HG02798 (cell line): ENCODE measurements around the gene FMNL3.
"Not testable (repeated sequence)": the region's sequence is repeated elsewhere in the genome, so short reads cannot be mapped to it uniquely, and the experiment has no call there.

Source experiments
- ATAC-seq: cut with Tn5 transposase; IDR thresholded peaks from one replicate; pipeline ENCODE4 v1.9.1; 2021; ENCODE audit warnings: mild to moderate bottlenecking; ENCODE audit not compliant: unreplicated experiment, poor library complexity

The FMNL3 gene

GRCh38 chr12:49716553-49716952 is 9.3 kb upstream of the FMNL3 start:
- ATAC-seq = peak; percentile 70

DNA sequence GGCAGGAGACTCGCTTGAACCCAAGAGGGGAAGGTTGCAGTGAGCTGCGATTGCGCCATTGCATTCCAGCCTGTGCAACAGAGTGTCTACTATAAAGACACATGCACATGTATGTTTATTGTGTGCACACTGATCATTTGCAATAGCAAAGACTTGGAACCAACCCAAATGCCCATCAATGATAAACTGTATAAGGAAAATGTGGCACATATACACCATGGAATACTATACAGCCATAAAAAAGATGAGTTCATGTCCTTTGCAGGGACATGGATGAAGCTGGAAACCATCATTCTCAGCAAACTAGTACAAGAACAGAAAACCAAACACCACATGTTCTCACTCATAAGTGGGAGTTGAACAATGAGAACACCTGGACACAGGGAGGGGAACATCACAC is 6.7 kb upstream of the FMNL3 start:
- not testable (repeated sequence) for ATAC-seq

DNA sequence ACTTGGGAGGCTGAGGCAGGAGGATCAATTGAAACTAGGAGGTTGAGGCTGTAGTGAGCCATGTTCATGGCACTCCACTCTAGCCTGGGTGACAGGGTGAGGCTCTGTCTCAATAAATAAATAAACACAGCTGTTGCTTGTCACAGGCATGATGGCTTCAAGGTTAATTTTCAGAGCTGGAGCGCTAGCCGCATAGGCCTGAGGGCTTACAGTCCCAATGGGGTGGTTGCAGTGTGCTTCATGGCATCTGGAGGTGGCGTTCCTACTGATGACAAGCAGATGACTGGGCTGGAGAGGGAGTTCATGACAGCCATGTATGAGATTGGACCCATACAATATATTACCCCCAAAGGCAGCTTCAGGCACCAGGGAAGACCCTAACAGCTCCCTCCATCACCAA is 1.6 kb upstream of the FMNL3 start:
- no peak for ATAC-seq

GRCh38 chr12:49707812-49708147 is 575 bp upstream of the FMNL3 start:
- ATAC-seq = no peak

DNA sequence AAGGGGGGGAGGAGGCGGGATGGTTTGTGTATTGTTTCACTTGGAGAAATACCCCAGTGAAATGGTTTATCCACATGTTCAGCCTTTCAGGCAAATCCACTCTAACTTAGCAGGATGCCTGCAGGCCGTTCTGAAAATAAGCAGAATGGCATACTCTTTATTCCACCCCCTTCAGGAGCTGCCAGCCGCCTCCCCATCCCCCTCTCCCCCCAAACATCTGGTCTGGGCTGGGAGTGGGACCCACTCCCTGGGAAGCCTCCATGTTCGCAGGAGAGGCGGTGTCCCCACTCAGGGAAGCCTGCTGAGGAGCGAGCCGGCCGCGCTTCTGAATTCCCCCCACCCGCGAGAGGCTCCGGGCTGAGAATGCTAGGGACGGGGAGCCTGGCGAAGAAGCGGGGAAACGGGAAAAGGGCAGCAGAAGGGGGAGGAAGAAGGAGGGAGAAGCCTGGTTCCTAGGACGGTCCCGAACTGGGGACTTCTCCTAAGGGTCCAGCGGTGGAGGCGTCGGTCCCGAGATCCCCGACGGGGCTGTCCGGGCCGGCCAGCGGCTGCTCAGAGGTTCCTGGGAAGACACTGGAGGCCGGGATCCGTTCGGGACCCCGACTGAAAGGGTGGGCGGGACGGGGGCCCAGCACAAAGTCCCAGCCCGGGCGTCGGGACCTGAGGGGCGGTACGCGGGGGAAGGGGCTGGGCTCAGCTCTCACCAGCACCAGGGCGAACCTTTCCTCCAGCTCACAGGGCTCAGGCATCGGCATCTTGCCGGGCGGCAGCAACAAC is 666 bp downstream of the FMNL3 start:
- ATAC-seq = peak; percentile 17

DNA sequence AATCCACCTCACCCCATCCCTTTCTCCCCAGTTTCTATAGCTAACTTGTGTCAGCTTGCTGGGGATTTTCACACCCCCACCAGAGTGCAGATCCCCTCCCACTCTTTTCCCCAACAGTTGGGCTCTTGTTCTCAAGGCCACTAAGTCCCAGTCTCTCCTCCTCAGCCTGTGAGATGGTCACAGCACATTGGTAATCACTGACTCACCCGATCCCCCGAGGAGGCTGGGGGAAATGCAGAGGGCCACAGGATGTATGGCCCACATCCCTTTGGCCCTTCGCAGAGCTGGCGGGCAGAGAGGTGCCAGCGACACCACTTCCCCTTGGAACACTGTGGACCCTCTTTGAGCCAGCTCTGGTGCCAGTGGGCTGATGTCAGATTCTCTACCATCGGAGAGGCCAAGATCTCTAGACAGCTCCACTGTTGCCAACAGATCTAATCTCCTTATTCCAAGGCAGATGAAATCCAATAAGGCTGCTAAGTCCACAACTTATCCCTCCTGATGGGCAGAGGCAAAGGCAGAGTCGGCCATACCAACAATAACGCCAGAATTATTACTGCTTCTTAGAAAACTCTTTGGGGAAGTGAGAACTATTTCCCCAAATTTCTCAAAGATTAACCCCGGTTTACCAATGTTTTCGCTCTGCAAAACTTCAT is 1.6 kb downstream of the FMNL3 start:
- no peak for ATAC-seq

DNA sequence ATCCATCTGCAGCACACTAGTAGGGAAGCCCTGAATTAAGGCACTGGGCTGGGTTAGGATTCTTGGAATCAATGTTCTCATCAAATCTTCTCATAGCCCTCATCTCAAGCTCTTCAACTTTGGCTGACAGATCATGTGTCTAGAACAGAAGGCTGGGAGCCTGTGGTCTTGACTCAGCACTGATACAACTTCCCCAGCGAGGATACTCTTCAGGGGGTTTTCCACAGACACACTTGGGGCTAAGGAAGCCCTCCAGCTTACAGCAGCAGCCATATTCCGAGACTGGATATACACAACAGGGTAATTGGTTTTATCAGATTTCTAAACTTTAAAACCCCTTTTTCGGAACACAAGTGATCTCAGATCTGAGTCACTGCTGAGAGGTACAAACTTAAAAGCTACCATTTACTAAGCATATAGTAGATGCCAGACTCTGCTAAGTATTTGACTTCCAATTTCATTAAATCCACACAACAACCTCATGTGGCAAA is 3.5 kb downstream of the FMNL3 start:
- ATAC-seq = no peak

DNA sequence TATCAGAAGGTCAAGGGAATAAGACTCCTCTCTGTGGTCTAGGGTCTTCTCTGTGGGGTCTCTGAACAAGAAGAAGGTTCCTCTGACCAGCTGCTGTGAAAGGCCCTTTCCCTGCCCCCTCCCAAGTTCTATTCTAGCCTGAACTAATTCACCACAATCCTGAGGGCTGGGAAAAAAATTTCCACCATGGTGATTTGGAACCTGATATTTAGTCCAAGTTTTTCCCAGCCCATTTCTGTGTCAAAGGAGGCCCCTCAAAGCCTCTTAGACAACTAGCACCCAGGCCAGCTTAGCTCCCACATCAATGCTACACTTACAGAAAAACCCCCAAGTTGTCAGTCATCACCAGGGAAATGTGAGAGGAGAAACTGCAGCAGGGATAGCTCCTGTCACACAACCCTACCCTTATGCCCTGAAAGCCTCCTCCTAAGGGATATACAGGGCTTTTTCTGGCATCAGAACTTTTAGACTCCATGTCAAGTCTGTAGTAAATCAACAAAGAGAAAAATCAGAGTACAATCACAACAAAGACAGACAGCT is 4.5 kb downstream of the FMNL3 start:
- no peak for ATAC-seq

- ATAC-seq = no peak
These were observed 5.2 kb downstream of the FMNL3 start for GRCh38 chr12:49702009-49702408.

DNA sequence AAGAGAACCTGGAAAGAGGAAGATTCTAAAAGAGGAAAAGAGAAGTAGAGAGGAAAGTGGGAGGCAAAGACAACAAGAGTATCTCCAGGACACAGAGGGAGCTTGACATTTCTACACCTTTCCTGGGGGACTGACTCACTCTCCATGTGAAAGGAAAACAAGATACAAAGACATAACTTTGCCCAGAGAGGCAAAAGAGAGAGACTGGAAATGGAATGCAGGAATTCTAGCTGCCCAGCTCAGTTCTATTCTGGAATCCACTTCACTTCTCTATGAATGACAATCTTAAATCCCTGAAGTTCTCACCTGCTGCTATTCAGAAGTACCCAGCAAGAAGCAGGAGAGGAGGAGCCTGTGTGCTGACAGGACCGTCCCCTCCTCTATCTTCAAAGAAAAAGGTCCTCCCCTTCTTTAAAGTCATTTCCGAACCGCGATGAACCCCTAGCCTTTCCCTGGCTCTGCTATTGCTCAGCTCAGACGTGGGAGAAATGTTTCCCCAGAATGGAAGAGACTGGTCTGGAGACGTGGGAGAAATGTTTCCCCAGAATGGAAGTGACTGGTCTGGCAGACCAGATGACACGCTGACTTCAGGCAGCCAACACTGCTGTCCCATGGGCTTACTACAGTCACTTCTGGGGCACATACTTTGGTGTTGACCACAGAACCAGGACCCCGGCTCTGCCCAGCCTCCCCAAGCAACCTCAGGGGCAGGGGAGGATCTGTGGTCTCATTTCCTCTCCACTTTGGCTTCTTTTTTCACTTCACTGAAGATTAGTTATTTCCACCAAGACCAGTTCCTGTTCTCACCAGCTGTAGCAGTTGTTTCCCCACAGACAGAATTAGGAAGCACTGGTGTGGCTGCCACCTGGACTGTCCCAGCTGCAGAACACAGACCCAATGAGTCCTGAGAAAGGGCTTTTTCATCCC is 8.3 kb downstream of the FMNL3 start:
- peak; percentile 74 for ATAC-seq

DNA sequence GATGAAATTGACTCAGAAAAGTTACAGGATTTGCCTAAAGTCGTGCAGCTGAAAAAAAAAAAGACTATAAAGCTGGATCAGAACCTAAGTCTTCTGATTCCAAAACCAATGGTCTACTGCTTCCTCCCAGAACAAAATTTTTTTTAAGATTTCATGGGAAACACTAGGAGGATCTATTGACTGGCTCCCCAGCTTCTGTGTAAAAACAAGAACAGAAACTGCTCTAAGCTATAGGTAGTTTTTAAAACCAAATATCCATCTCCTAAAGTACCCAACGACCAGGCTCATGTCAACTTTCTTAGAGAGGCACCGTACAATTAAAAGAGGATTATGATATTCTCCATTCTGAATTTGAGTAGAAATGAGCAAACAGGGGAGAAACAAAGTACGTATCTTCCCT is 9.4 kb downstream of the FMNL3 start:
- ATAC-seq = no peak

GRCh38 chr12:49696723-49697122 is 10.5 kb downstream of the FMNL3 start:
- ATAC-seq = no peak

DNA sequence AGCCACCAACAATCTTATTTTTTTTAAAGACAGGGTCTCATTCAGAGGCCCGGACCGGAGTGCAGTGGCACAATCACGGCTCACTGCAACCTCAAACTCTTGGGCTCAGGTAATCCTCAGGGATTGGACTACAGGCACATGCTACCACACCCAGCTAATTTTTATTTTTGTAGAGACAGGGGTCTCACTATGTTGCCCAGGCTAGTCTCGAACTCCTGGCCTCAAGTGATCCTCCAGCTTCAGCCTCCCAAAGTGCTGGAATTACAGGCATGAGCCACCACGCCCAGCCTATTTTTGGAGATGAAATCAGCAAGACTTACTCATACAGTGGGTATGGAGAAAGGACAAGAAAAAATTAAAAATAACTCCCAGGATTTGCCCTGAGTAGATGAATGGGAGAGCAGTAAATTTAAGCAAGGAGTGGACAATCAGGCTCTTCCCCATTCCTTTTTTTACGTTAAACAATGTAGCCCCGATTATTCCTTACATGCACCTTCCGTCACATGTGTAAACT is 13.2 kb downstream of the FMNL3 start:
- ATAC-seq = no peak

- no peak for ATAC-seq
These were observed 14.4 kb downstream of the FMNL3 start for GRCh38 chr12:49692851-49693250.

DNA sequence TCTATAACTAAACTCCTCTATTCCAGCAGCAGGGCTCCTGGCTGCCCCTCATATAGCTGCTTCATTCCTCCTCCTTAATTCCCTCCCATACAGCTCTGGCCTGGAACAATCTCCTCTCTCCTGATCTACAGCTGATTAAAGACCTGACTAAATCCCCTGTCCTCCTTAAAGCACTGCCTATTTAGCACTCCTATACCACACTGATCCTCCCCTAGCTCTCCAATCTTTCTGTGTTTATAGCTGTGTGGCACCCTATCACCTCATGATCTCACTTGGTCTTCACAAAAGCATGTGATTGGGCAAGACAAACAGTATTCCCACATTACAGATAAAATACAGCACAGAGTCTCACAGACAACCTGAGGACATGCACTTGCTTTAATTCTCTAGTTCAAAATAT is 17.4 kb downstream of the FMNL3 start:
- no peak for ATAC-seq

DNA sequence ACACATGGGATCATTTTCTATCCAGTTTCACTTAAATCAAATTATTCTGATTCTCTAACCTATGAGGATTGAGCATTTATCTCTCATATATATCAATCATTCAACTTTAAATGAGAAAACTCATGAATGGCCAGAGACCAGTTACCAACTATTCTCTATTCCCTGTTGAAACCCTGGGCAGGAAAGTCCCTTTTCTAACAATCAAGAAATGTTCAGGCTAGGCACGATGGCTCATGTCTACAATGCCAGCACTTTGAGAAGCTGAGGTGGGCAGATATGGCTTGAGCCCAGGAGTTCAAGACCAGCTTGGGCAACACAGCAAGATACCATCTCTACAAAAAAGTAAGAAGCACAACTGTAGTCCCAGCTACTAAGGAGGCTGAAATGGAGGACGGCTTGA is 18.0 kb downstream of the FMNL3 start:
- peak; percentile 54 for ATAC-seq

GRCh38 chr12:49687941-49688340 is 19.3 kb downstream of the FMNL3 start:
- no peak for ATAC-seq

- no peak for ATAC-seq
These were observed 22.8 kb downstream of the FMNL3 start for GRCh38 chr12:49684310-49684854.

GRCh38 chr12:49683599-49684309 is 23.5 kb downstream of the FMNL3 start:
- ATAC-seq = no peak

DNA sequence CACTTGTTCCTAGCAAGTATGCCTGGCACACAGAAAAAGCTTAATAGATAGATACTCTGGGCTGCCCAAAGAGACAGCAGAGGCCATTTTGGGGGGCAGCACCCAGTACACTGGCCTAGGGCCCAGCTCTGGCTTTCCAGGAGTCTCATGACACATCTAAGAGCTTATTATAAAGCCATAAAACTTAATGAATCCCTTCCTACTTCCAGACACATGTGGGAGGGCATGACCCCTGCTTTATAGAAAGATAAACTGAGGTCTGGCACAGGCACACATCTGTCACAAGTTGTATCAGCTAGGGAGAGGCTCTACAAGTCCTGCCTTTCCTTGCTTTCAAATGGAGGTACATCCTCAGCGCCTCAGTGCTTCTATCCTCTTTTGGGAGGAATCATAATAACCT is 27.1 kb downstream of the FMNL3 start:
- no peak for ATAC-seq
